Mesothelial cell of epicardium (in vitro differentiated cells): Measurements from ENCODE around the gene C10orf71. TPM values are rescaled to one million over a fixed set of nuclear protein-coding genes. Genes with fewer than 3 reads are reported as not detected.

Source experiments
- DNase-seq, 2 experiments: peaks; one replicate each; pipeline ENCODE4 v3.0.0; 2021; ENCODE audit warnings: low spot score in 2 of 2; ENCODE audit not compliant: unreplicated experiment in 2 of 2
- H3K27ac Mint-ChIP-seq: 2 replicates; pipeline ENCODE4 v1.8.0; 2021; ENCODE audit warnings: mixed read lengths
- H3K27me3 Mint-ChIP-seq: 2 replicates; pipeline ENCODE4 v1.8.0; 2021; ENCODE audit warnings: low read depth, mixed read lengths
- H3K36me3 Mint-ChIP-seq: 2 replicates; pipeline ENCODE4 v1.8.0; 2021; ENCODE audit warnings: mixed read lengths
- H3K4me1 Mint-ChIP-seq: 2 replicates; pipeline ENCODE4 v1.8.0; 2021; ENCODE audit warnings: mixed read lengths
- H3K4me3 Mint-ChIP-seq: 2 replicates; pipeline ENCODE4 v1.8.0; 2021; ENCODE audit warnings: mild to moderate bottlenecking, moderate library complexity, mixed read lengths
- H3K9me3 Mint-ChIP-seq: 2 replicates; pipeline ENCODE4 v1.8.0; 2021; ENCODE audit warnings: mixed read lengths
- total RNA-seq: library from RNA; stranded (reverse); gene quantifications from 3 replicates; pipeline ENCODE4 v1.2.1, GENCODE V29; 2021
- TF ChIP-seq, protein P1 (sequence below): fragments of 200-600 bp; sonication (generic); IDR thresholded peaks from one replicate; pipeline ENCODE4 v1.5.0; 2021; ENCODE audit warnings: antibody characterized with exemption; ENCODE audit not compliant: unreplicated experiment

C10orf71 gene
- total RNA-seq, 1 donor from 2014 or later: not detected

GRCh38 chr10:49280001-49280408, 19.0 kb upstream of the C10orf71 start:
- Mint-ChIP-seq H3K9me3 (peaks cover 3% of the 10 kb centered on the region), H3K36me3 (no peaks in the 10 kb centered on the region), H3K27ac (no peak overlapping the region), H3K4me1 (peaks cover 2% of the 10 kb centered on the region), H3K27me3 (peaks cover 36% of the 10 kb centered on the region), H3K4me3 (no peak overlapping the region)
- TF ChIP-seq, protein P1, sequence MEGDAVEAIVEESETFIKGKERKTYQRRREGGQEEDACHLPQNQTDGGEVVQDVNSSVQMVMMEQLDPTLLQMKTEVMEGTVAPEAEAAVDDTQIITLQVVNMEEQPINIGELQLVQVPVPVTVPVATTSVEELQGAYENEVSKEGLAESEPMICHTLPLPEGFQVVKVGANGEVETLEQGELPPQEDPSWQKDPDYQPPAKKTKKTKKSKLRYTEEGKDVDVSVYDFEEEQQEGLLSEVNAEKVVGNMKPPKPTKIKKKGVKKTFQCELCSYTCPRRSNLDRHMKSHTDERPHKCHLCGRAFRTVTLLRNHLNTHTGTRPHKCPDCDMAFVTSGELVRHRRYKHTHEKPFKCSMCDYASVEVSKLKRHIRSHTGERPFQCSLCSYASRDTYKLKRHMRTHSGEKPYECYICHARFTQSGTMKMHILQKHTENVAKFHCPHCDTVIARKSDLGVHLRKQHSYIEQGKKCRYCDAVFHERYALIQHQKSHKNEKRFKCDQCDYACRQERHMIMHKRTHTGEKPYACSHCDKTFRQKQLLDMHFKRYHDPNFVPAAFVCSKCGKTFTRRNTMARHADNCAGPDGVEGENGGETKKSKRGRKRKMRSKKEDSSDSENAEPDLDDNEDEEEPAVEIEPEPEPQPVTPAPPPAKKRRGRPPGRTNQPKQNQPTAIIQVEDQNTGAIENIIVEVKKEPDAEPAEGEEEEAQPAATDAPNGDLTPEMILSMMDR: no peak
- DNase-seq: no peak

DNA sequence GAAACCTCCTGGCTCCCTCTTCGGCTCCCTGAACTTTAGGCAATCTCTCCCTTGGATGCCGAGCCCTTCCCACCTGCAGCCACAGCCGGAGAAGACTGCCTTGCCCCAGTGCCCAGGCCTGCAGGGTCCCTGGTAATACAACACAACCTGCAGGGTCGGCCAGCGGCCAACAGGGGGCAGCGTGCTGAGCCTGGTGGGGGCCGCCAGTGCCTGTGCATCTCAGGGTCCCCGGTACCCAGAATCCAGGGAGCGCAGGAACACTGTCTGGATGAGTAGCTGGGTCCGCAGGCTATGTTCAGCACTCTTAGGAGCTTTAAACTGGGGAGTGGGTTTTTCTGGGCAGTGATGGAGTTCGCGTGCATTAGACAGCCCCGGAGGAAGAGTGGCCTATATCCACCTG, 17.5 kb upstream of the C10orf71 start:
- TF ChIP-seq, protein P1: peak; percentile 36
- H3K4me3 Mint-ChIP-seq: no peak overlapping the region
- DNase-seq: no peak
- peaks cover 2% of the 10 kb centered on the region for H3K4me1 Mint-ChIP-seq
- peaks cover 36% of the 10 kb centered on the region for H3K27me3 Mint-ChIP-seq
- no peaks in the 10 kb centered on the region for H3K36me3 Mint-ChIP-seq
- H3K27ac Mint-ChIP-seq: no peak overlapping the region
- peaks cover 6% of the 10 kb centered on the region for H3K9me3 Mint-ChIP-seq

DNA sequence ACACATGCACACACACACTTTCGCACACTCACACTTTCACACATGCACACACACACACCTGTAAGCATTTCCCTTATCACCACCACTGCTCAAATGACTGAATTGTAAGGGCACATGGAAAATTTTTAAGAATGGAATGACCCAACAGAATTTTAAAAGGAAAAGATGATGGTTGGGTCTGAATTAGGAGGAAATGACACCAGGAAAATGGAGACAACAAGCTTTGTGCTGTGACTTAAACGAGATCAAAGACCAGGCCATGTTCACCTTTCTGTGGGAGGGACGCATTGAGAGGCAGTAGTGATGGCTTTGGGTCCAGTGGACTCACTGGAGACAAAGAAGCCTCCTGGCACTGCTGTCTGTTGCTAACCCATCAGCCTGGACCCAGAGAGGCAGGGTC, 16.7 kb upstream of the C10orf71 start:
- no peak for DNase-seq
- no peak overlapping the region for H3K27ac Mint-ChIP-seq
- TF ChIP-seq, protein P1: no peak
- no peaks in the 10 kb centered on the region for H3K36me3 Mint-ChIP-seq
- peaks cover 2% of the 10 kb centered on the region for H3K4me1 Mint-ChIP-seq
- H3K9me3 Mint-ChIP-seq: peaks cover 6% of the 10 kb centered on the region
- H3K4me3 Mint-ChIP-seq: no peak overlapping the region
- H3K27me3 Mint-ChIP-seq: peaks cover 35% of the 10 kb centered on the region

DNA sequence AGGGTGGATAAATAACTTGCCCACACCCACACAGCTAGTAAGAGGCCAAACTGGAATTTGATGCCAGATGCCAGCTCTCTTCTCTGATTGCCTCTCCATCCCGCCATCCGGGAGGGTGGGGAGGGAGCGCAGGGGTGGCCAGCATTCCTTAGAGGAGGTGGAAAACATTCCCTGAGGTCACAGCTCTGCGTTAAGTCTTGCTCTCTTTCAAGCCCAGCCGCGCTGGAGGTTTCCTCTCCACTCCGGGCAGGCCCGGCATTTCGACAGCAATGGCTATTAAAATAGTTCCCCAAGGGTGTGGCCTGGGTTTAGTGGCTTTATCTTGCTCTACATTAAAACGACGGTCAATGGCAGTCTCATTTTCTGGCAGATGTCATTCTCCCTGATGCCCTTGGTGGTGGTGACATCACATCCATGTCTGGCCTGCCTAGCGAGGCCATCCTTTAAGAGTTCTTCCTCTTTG, 16.1 kb upstream of the C10orf71 start:
- Mint-ChIP-seq H3K27me3 (peaks cover 34% of the 10 kb centered on the region), H3K27ac (no peak overlapping the region), H3K9me3 (peaks cover 6% of the 10 kb centered on the region), H3K4me3 (no peak overlapping the region), H3K4me1 (peaks cover 2% of the 10 kb centered on the region), H3K36me3 (no peaks in the 10 kb centered on the region)
- TF ChIP-seq, protein P1: no peak
- DNase-seq: no peak

DNA sequence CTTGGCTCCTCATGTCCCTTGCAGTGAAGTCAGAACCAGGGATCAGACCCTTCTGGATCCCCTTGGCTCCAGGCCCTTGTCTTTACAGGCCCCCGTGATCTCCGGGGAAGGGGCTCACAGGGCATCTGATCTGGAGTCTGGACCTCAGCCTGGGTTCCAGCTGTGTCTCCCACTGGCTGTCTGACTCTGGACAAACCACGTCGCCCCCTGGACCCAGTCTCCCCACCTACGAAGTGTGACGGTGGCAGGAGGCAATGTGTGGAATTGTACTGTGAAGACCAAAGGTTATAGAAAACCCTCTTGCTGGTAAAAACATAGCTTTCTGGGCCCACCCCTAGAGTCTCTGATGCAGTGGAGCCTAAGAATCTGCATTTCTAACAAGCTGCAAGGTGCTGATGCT, 15.5 kb upstream of the C10orf71 start:
- Mint-ChIP-seq H3K27me3 (peaks cover 33% of the 10 kb centered on the region), H3K27ac (no peak overlapping the region), H3K9me3 (peaks cover 6% of the 10 kb centered on the region), H3K4me1 (peaks cover 2% of the 10 kb centered on the region), H3K4me3 (no peak overlapping the region), H3K36me3 (no peaks in the 10 kb centered on the region)
- DNase-seq: no peak
- TF ChIP-seq, protein P1: no peak

DNA sequence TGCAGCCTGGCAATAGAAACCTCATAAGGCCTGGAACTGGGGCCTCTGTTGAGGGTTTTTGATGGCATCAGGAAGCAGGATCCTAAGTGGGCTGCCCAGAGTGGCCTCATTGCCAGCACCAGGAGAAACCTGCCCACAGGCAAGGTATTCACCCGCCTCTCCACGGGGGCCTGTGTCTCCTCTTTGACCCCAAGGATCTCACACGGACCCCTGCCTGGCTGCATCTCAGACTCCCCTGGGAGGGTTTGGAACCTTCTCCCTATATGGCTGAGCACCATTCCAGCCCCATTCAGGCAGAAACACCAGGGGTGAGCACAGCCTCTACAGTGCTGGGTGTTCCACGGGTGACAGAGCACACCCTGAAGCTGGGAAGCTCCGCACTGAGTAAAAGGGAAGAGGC, 14.6 kb upstream of the C10orf71 start:
- DNase-seq: no peak
- Mint-ChIP-seq H3K36me3 (no peaks in the 10 kb centered on the region), H3K4me3 (no peak overlapping the region), H3K27ac (no peak overlapping the region), H3K27me3 (peaks cover 24% of the 10 kb centered on the region), H3K4me1 (peaks cover 2% of the 10 kb centered on the region), H3K9me3 (peaks cover 6% of the 10 kb centered on the region)
- TF ChIP-seq, protein P1: no peak
